ENCODE measurements around the gene RAD51.

The RAD51 gene

GRCh38 chr15:40739854-40740253 is 44.9 kb downstream of the RAD51 start:
- no peak; the same call in 2 of the 3 replicates for ATAC-seq
- TF ChIP-seq ZFP30 (CRISPR knock-in tag; IDR thresholded peaks at IDR 0.05): no peak
- TF ChIP-seq ESRRG (CRISPR knock-in tag; IDR thresholded peaks at IDR 0.05): no peak
- TF ChIP-seq, protein P1, sequence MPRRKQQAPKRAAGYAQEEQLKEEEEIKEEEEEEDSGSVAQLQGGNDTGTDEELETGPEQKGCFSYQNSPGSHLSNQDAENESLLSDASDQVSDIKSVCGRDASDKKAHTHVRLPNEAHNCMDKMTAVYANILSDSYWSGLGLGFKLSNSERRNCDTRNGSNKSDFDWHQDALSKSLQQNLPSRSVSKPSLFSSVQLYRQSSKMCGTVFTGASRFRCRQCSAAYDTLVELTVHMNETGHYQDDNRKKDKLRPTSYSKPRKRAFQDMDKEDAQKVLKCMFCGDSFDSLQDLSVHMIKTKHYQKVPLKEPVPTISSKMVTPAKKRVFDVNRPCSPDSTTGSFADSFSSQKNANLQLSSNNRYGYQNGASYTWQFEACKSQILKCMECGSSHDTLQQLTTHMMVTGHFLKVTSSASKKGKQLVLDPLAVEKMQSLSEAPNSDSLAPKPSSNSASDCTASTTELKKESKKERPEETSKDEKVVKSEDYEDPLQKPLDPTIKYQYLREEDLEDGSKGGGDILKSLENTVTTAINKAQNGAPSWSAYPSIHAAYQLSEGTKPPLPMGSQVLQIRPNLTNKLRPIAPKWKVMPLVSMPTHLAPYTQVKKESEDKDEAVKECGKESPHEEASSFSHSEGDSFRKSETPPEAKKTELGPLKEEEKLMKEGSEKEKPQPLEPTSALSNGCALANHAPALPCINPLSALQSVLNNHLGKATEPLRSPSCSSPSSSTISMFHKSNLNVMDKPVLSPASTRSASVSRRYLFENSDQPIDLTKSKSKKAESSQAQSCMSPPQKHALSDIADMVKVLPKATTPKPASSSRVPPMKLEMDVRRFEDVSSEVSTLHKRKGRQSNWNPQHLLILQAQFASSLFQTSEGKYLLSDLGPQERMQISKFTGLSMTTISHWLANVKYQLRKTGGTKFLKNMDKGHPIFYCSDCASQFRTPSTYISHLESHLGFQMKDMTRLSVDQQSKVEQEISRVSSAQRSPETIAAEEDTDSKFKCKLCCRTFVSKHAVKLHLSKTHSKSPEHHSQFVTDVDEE (CRISPR knock-in tag; IDR thresholded peaks at IDR 0.05): no peak
- TF ChIP-seq ZC3H10 (CRISPR knock-in tag; IDR thresholded peaks at IDR 0.05): no peak
- TF ChIP-seq ISL1 (CRISPR knock-in tag; IDR thresholded peaks at IDR 0.05): no peak
- TF ChIP-seq, protein P2, sequence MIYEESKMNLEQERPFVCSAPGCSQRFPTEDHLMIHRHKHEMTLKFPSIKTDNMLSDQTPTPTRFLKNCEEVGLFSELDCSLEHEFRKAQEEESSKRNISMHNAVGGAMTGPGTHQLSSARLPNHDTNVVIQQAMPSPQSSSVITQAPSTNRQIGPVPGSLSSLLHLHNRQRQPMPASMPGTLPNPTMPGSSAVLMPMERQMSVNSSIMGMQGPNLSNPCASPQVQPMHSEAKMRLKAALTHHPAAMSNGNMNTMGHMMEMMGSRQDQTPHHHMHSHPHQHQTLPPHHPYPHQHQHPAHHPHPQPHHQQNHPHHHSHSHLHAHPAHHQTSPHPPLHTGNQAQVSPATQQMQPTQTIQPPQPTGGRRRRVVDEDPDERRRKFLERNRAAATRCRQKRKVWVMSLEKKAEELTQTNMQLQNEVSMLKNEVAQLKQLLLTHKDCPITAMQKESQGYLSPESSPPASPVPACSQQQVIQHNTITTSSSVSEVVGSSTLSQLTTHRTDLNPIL (CRISPR knock-in tag; IDR thresholded peaks at IDR 0.05; ENCODE audit: low read depth): no peak
- no peak for TF ChIP-seq GLIS3 (CRISPR knock-in tag; IDR thresholded peaks at IDR 0.05)
- TF ChIP-seq PATZ1 (CRISPR knock-in tag; IDR thresholded peaks at IDR 0.05; ENCODE audit: borderline replicate concordance): no peak

DNA sequence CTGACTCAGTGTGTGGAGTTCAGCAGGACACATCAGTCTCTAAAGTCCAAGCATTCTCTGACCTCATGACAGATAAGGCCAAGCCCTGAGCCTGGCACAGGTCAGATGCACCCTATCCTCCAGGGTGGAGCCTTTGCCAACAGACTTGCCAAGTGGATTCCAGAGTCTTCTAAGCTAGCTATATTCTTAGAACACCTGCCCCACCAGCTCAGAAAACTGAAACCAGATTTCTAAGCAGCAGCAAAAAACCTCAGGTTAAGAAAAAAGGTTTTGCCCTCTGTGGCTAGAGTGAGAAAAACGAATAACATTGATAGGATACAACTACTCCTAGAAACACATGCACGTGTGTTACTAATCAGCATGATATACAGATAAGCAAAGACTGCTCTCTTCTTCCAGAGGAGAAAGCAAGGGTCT is 48.5 kb downstream of the RAD51 start:
- TF ChIP-seq SNAI2 (CRISPR knock-in tag; IDR thresholded peaks at IDR 0.05) (no peak), ZFP3 (CRISPR knock-in tag; IDR thresholded peaks at IDR 0.05) (no peak), ZFP30 (CRISPR knock-in tag; IDR thresholded peaks at IDR 0.05) (no peak), GLIS3 (CRISPR knock-in tag; IDR thresholded peaks at IDR 0.05) (no peak), ZNF565 (CRISPR knock-in tag; conservative IDR thresholded peaks at IDR 0.05; ENCODE audit: low read depth) (no peak), PPARA (CRISPR knock-in tag; IDR thresholded peaks at IDR 0.05; ENCODE audit: borderline replicate concordance) (no peak)
- TF ChIP-seq, protein P1 (CRISPR knock-in tag; IDR thresholded peaks at IDR 0.05): no peak
- no peak for ATAC-seq

DNA sequence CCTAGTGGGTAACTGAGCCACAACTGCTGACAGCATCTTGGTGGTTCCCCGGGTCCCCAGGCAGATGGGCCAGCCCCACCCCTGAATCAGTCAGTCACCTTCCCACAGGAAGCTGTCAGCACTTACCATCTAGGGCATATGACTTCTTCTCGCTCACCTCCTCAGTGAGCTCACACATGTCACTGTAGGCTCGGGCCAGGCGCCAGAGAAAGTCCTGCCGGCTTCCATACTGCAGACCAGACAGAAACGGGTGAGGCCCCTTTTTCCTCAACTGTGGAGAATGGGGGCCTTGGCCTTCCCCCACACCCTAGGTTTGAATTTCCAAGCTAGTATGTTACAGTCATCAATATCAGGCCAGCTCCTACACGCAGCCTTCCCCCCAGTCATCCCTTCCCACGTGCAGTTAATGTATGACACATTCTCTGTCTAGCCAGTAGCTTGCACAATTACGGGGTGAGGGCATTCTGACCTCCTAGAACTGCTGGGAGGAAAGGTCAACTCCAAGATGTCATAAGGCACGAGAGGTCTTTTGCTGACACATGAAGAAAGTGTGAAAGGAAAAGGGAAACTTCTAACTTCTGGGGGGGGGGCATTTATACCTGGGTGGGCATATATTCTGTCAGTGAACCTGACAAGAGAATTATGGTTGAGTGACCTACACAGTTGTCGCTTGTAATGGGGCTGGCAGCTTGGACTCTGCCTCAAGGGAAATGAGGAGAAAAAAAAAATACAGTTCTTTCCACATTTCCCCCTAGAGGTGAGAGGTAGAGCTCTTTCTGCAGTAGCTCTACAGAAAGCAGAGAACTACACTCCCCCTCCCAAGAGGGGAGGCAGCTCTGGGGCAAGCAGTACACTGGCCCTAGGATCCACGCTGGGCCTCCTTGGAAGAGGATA is 49.2 kb downstream of the RAD51 start:
- ATAC-seq: peak; percentile 19
- TF ChIP-seq TOX (CRISPR knock-in tag; IDR thresholded peaks at IDR 0.05; ENCODE audit: borderline replicate concordance): no peak
- no peak for TF ChIP-seq ZNF70 (CRISPR knock-in tag; IDR thresholded peaks at IDR 0.05)
- TF ChIP-seq, protein P1 (CRISPR knock-in tag; IDR thresholded peaks at IDR 0.05): no peak
- no peak for TF ChIP-seq TCF4 (CRISPR knock-in tag; IDR thresholded peaks at IDR 0.05; ENCODE audit: borderline replicate concordance)
- TF ChIP-seq ARNTL (CRISPR knock-in tag; IDR thresholded peaks at IDR 0.05; ENCODE audit: borderline replicate concordance, low read depth): no peak
- TF ChIP-seq, protein P2 (CRISPR knock-in tag; IDR thresholded peaks at IDR 0.05; ENCODE audit: low read depth): no peak
- no peak for TF ChIP-seq PATZ1 (CRISPR knock-in tag; IDR thresholded peaks at IDR 0.05; ENCODE audit: borderline replicate concordance)
- no peak for TF ChIP-seq OSR1 (CRISPR knock-in tag; IDR thresholded peaks at IDR 0.05)
- no peak for TF ChIP-seq SNAI2 (CRISPR knock-in tag; IDR thresholded peaks at IDR 0.05)
- no peak for TF ChIP-seq RARB (CRISPR knock-in tag; IDR thresholded peaks at IDR 0.05)
- TF ChIP-seq CSRNP3 (CRISPR knock-in tag; IDR thresholded peaks at IDR 0.05): no peak

Data from SK-N-SH treated with all-trans-retinoic acid at 6 μM for 48 hours (cell line).